ENCODE measurements around the gene SPINT1.
A peak's percentile ranks its signal among the peaks of the same experiment; 100 is the strongest.

The SPINT1 gene

GRCh38 chr15:40843885-40844695 is at the start of gene SPINT1:
TSS of gene SPINT1 (plus strand) at chr15:40844048. CDS start at chr15:40844555, 507 bp downstream.
- DNase-seq: peak; percentile 35

GRCh38 chr15:40796041-40796440 is 47.8 kb upstream of the SPINT1 start:
- DNase-seq: no peak

- peak; percentile 49 for DNase-seq
Observed at GRCh38 chr15:40796512-40796911, 47.3 kb upstream of the SPINT1 start.

- DNase-seq: no peak
Observed at GRCh38 chr15:40799523-40799922, 44.3 kb upstream of the SPINT1 start.

- no peak for DNase-seq
Observed at GRCh38 chr15:40803076-40803475, 40.8 kb upstream of the SPINT1 start.

- DNase-seq: no peak
Observed at GRCh38 chr15:40803688-40804087, 40.2 kb upstream of the SPINT1 start.

GRCh38 chr15:40806672-40807027 is 37.2 kb upstream of the SPINT1 start:
- no peak for DNase-seq

GRCh38 chr15:40807028-40807887 is 36.6 kb upstream of the SPINT1 start, which contains the start of the genes DNAJC17 and ZFYVE19:
TSS of gene DNAJC17 (minus strand) at chr15:40807473. CDS start at chr15:40807446, 27 bp downstream.
TSS of gene ZFYVE19 (plus strand) at chr15:40807089. CDS start at chr15:40807590, 501 bp downstream.
- DNase-seq: peak; percentile 98

GRCh38 chr15:40807888-40808461 is 35.9 kb upstream of the SPINT1 start:
- DNase-seq: no peak

GRCh38 chr15:40808861-40809450 is 34.9 kb upstream of the SPINT1 start:
- DNase-seq: no peak

- DNase-seq: no peak
Observed at GRCh38 chr15:40812721-40813425, 31.0 kb upstream of the SPINT1 start.

- peak; percentile 74 for DNase-seq
Observed at GRCh38 chr15:40815042-40815698, 28.7 kb upstream of the SPINT1 start.

GRCh38 chr15:40819048-40819447 is 24.8 kb upstream of the SPINT1 start:
- DNase-seq: no peak

GRCh38 chr15:40821195-40821594 is 22.7 kb upstream of the SPINT1 start:
- DNase-seq: no peak

GRCh38 chr15:40823572-40824343 is 20.1 kb upstream of the SPINT1 start:
- DNase-seq: peak; percentile 60

GRCh38 chr15:40825661-40826422 is 18.0 kb upstream of the SPINT1 start:
- DNase-seq: no peak

GRCh38 chr15:40826423-40827075 is 17.3 kb upstream of the SPINT1 start:
- no peak for DNase-seq

- no peak for DNase-seq
Observed at GRCh38 chr15:40828447-40829036, 15.3 kb upstream of the SPINT1 start, which contains the start of gene PPP1R14D. TSS of gene PPP1R14D (minus strand) at chr15:40828708. CDS start at chr15:40828641, 67 bp downstream.

GRCh38 chr15:40829115-40829514 is 14.7 kb upstream of the SPINT1 start:
- no peak for DNase-seq

All from inflammatory macrophage treated with lipopolysaccharide for 4 hours (primary cell).